GM06990 (cell line): Measurements from ENCODE around the gene PRKCZ.

Source experiments
- DNase-seq: peaks from one replicate; pipeline ENCODE4 v3.0.0-alpha.2; 2011; ENCODE audit not compliant: insufficient read length; ENCODE audit errors: extremely low read depth
- H3K27me3 ChIP-seq: replicated peaks from 2 replicates; pipeline ENCODE4 v1.6.0; 2011; ENCODE audit warnings: low read length; ENCODE audit not compliant: control insufficient read depth, insufficient read depth
- H3K36me3 ChIP-seq: 2 replicates; pipeline ENCODE4 v1.5.1; 2011; ENCODE audit warnings: low read length; ENCODE audit not compliant: control insufficient read depth, insufficient read depth
- H3K4me3 ChIP-seq: replicated peaks from 2 replicates; pipeline ENCODE4 v1.5.1; 2011; ENCODE audit warnings: low read depth, mild to moderate bottlenecking, control low read depth, low read length
- CTCF ChIP-seq: IDR thresholded peaks from 2 replicates; pipeline ENCODE4 v1.5.1; 2011; ENCODE audit warnings: low read length, control low read depth, mild to moderate bottlenecking, inconsistent platforms; ENCODE audit not compliant: insufficient read depth, poor library complexity, severe bottlenecking

The PRKCZ gene

GRCh38 chr1:2125350-2126211, 75.4 kb downstream of the PRKCZ start:
- Histone ChIP-seq H3K36me3 (no peaks in the 10 kb centered on the region), H3K4me3 (no peak overlapping the region), H3K27me3 (no peaks in the 10 kb centered on the region)
- DNase-seq = no peak
- TF ChIP-seq CTCF = no peak

- Histone ChIP-seq H3K4me3 (no peak overlapping the region), H3K27me3 (no peaks in the 10 kb centered on the region), H3K36me3 (no peaks in the 10 kb centered on the region)
- DNase-seq = no peak
- TF ChIP-seq CTCF = no peak
Measured at GRCh38 chr1:2126331-2127186, 76.3 kb downstream of the PRKCZ start.

- no peak overlapping the region for H3K4me3 ChIP-seq
- no peak for TF ChIP-seq CTCF
- no peak for DNase-seq
- H3K27me3 ChIP-seq = no peaks in the 10 kb centered on the region
- H3K36me3 ChIP-seq = no peaks in the 10 kb centered on the region
Measured at GRCh38 chr1:2127187-2128145, 77.3 kb downstream of the PRKCZ start.

GRCh38 chr1:2128189-2128901, 78.1 kb downstream of the PRKCZ start:
- no peak overlapping the region for H3K4me3 ChIP-seq
- DNase-seq = no peak
- no peak for TF ChIP-seq CTCF
- H3K36me3 ChIP-seq = no peaks in the 10 kb centered on the region
- no peaks in the 10 kb centered on the region for H3K27me3 ChIP-seq
